Mammary epithelial cell (primary cell): ENCODE measurements around the gene NAA10.

ENCODE experiments used
- CTCF ChIP-seq, 2 donors: IDR thresholded peaks in 1 of 2; conservative IDR thresholded peaks in 1 of 2; 2 replicates each; pipeline ENCODE4 v1.5.1; 2011 to 2012; ENCODE audit warnings: inconsistent platforms in 2 of 2, low read length in 2 of 2, mild to moderate bottlenecking in 2 of 2, control low read depth in 1 of 2, low read depth in 1 of 2; ENCODE audit not compliant: insufficient read depth in 1 of 2; ENCODE audit errors: extremely low read depth in 1 of 2
- EZH2 ChIP-seq: IDR thresholded peaks from 2 replicates; pipeline ENCODE4 v1.6.1; 2012; ENCODE audit warnings: low read length, inconsistent platforms, borderline replicate concordance

GRCh38 chrX:153928846-153929245 lies 6.0 kb downstream of the NAA10 start:
- TF ChIP-seq CTCF (conservative IDR thresholded peaks at IDR 0.05 in 1 of 2, IDR thresholded peaks at IDR 0.05 in 1 of 2; ENCODE audit: extremely low read depth in 1 of 2, insufficient read depth in 1 of 2, low read depth in 1 of 2, low read length in 2 of 2) = no peak
- TF ChIP-seq EZH2 = no peak
